ENCODE results near the gene ASB2. TPM values are rescaled to one million over a fixed set of nuclear protein-coding genes. Genes with fewer than 3 reads are reported as not detected.

Gene ASB2
- total and polyA plus RNA-seq, 2 of the 13 experiments (the other 11 are each of a cell fraction or from before 2014, with no cell fraction given), result 0.82 to 4.1 TPM

DNA sequence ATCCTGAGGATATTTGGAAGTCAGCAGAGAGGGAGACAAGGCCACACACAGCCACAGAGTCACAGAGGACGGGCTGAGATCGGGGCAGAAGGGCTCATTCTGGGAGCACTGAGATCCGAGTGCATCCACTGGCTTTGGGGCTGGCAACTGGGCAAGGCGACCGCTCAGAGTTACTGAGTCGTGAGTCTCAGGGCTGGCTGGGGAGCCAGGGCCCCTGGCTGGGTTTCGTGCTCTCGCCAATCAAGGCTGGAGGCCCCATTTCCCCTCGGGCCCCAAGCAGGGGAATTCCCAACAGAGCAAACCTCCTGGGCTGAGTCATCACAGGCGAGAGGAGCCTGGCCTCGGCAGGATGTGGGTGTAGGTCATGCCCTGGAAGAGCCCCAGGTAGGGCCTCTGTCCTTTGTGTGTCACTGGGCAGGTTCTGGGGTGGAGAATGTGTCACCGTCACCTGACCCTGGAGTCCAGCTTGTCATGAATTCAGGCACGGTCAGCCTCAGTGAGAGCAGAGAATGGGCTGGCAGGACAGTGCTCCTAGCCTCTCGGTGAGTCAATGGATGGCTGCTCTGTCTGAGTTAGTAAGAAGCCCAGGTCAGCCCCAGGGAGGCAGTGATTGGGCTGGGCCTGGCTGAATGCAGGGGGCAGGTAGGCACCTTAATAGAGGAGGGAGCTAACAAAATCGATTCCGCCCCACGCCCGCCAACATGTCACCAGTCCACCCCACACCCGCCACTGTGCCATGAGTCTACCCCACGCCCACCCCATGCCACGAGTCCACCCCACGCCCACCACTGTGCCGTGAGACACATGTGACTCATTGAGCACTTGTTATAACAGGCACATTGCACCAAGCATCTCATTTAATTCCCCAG, 16.9 kb downstream of the ASB2 start (continued):
- TF ChIP-seq, protein P1, sequence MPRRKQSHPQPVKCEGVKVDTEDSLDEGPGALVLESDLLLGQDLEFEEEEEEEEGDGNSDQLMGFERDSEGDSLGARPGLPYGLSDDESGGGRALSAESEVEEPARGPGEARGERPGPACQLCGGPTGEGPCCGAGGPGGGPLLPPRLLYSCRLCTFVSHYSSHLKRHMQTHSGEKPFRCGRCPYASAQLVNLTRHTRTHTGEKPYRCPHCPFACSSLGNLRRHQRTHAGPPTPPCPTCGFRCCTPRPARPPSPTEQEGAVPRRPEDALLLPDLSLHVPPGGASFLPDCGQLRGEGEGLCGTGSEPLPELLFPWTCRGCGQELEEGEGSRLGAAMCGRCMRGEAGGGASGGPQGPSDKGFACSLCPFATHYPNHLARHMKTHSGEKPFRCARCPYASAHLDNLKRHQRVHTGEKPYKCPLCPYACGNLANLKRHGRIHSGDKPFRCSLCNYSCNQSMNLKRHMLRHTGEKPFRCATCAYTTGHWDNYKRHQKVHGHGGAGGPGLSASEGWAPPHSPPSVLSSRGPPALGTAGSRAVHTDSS (CRISPR knock-in tag; conservative IDR thresholded peaks at IDR 0.05), result no peak
- peak; percentile 94 for TF ChIP-seq CBFB (CRISPR knock-in tag; IDR thresholded peaks at IDR 0.05)
- peak; percentile 79 for TF ChIP-seq DR1 (CRISPR knock-in tag; IDR thresholded peaks at IDR 0.05)
- TF ChIP-seq NR2F6 (IDR thresholded peaks at IDR 0.05), result peak; percentile 97
- TF ChIP-seq NR2F6 (CRISPR knock-in tag; IDR thresholded peaks at IDR 0.05), result peak; percentile 98
- TF ChIP-seq ZNF224 (CRISPR knock-in tag; IDR thresholded peaks at IDR 0.05), result no peak; the same call in 1 of the 2 replicates
- TF ChIP-seq GABPA (IDR thresholded peaks at IDR 0.05; ENCODE audit: low read depth, low read length), result no peak
- peak; percentile 70 for TF ChIP-seq GABPA (CRISPR knock-in tag; IDR thresholded peaks at IDR 0.05; ENCODE audit: low read depth)
- TF ChIP-seq SMC3 (IDR thresholded peaks at IDR 0.05; ENCODE audit: low read length), result no peak
- peak; percentile 75 for TF ChIP-seq HNF4A (CRISPR knock-in tag; IDR thresholded peaks at IDR 0.05)
- TF ChIP-seq ZNF574 (CRISPR knock-in tag; IDR thresholded peaks at IDR 0.05), result peak; percentile 75
- TF ChIP-seq KDM4B (CRISPR knock-in tag; IDR thresholded peaks at IDR 0.05), result peak; percentile 72; the same call in 1 of the 2 replicates
- peak; percentile 100 for TF ChIP-seq RELA (CRISPR knock-in tag; IDR thresholded peaks at IDR 0.05)
- TF ChIP-seq AGO1 (IDR thresholded peaks at IDR 0.05; ENCODE audit: low read depth, low read length, poor library complexity, severe bottlenecking), result no peak
- no peak for TF ChIP-seq GPN1 (CRISPR knock-in tag; IDR thresholded peaks at IDR 0.05; ENCODE audit: borderline replicate concordance)
- peak; percentile 83; the same call in 1 of the 2 replicates for TF ChIP-seq HNRNPL (IDR thresholded peaks at IDR 0.05; ENCODE audit: low read depth, low read length)
- no peak for TF ChIP-seq REXO4 (CRISPR knock-in tag; IDR thresholded peaks at IDR 0.05; ENCODE audit: borderline replicate concordance)
- TF ChIP-seq FOXK1 (CRISPR knock-in tag; IDR thresholded peaks at IDR 0.05; ENCODE audit: borderline replicate concordance, low read depth), result peak; percentile 84; the same call in 1 of the 2 replicates
- peak; percentile 89 for TF ChIP-seq SPEN (CRISPR knock-in tag; IDR thresholded peaks at IDR 0.05; ENCODE audit: low read depth)
- 0 out of 2 replicates have a peak, but pooled peaks have one; percentile 59 for TF ChIP-seq ZSCAN20 (CRISPR knock-in tag; IDR thresholded peaks at IDR 0.05; ENCODE audit: borderline replicate concordance)
- no peak for TF ChIP-seq MTF1 (CRISPR knock-in tag; IDR thresholded peaks at IDR 0.05)
- no peak for TF ChIP-seq TSC22D2 (CRISPR knock-in tag; IDR thresholded peaks at IDR 0.05; ENCODE audit: borderline replicate concordance)
- TF ChIP-seq MYC (CRISPR knock-in tag; IDR thresholded peaks at IDR 0.05; ENCODE audit: borderline replicate concordance), result peak; percentile 84; the same call in 1 of the 2 replicates
- TF ChIP-seq MAFF (IDR thresholded peaks at IDR 0.05; ENCODE audit: low read depth, low read length), result peak; percentile 51; the same call in 1 of the 2 replicates
- TF ChIP-seq, protein P2, sequence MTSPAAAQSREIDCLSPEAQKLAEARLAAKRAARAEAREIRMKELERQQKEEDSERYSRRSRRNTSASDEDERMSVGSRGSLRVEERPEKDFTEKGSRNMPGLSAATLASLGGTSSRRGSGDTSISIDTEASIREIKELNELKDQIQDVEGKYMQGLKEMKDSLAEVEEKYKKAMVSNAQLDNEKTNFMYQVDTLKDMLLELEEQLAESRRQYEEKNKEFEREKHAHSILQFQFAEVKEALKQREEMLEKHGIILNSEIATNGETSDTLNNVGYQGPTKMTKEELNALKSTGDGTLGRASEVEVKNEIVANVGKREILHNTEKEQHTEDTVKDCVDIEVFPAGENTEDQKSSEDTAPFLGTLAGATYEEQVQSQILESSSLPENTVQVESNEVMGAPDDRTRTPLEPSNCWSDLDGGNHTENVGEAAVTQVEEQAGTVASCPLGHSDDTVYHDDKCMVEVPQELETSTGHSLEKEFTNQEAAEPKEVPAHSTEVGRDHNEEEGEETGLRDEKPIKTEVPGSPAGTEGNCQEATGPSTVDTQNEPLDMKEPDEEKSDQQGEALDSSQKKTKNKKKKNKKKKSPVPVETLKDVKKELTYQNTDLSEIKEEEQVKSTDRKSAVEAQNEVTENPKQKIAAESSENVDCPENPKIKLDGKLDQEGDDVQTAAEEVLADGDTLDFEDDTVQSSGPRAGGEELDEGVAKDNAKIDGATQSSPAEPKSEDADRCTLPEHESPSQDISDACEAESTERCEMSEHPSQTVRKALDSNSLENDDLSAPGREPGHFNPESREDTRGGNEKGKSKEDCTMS (CRISPR knock-in tag; conservative IDR thresholded peaks at IDR 0.05), result no peak
